Ammon's horn (tissue), 1 donor: ENCODE data around the gene ARHGAP22.

ENCODE experiments used
- DNase-seq: peaks from one replicate; pipeline ENCODE4 v3.0.0-alpha.2; 2016; ENCODE audit warnings: low spot score

ARHGAP22 gene

GRCh38 chr10:48633381-48634197 is 28.7 kb upstream of the ARHGAP22 start:
- DNase-seq, result no peak

- DNase-seq, result no peak
Measured at GRCh38 chr10:48632166-48632565, 27.3 kb upstream of the ARHGAP22 start.

GRCh38 chr10:48627984-48628609 is 23.2 kb upstream of the ARHGAP22 start:
- DNase-seq, result no peak

- no peak for DNase-seq
Measured at GRCh38 chr10:48626986-48627731, 22.3 kb upstream of the ARHGAP22 start.

GRCh38 chr10:48626447-48626846 is 21.6 kb upstream of the ARHGAP22 start:
- no peak for DNase-seq

GRCh38 chr10:48625826-48626134 is 20.9 kb upstream of the ARHGAP22 start:
- DNase-seq, result no peak

GRCh38 chr10:48623607-48624132 is 18.8 kb upstream of the ARHGAP22 start:
- no peak for DNase-seq

- DNase-seq, result no peak
Measured at GRCh38 chr10:48623009-48623408, 18.1 kb upstream of the ARHGAP22 start.

- no peak for DNase-seq
Measured at GRCh38 chr10:48620719-48621118, 15.8 kb upstream of the ARHGAP22 start.

- DNase-seq, result no peak
Measured at GRCh38 chr10:48616436-48616835, 11.6 kb upstream of the ARHGAP22 start.

- DNase-seq, result no peak
Measured at GRCh38 chr10:48614481-48615390, 9.9 kb upstream of the ARHGAP22 start.

GRCh38 chr10:48613016-48613415 is 8.1 kb upstream of the ARHGAP22 start:
- DNase-seq, result no peak

GRCh38 chr10:48612236-48612943 is 7.5 kb upstream of the ARHGAP22 start:
- DNase-seq, result no peak

- DNase-seq, result peak; percentile 1
Measured at GRCh38 chr10:48611133-48611532, 6.3 kb upstream of the ARHGAP22 start.

GRCh38 chr10:48610585-48611093 is 5.8 kb upstream of the ARHGAP22 start:
- DNase-seq, result no peak

- no peak for DNase-seq
Measured at GRCh38 chr10:48609899-48610584, 5.2 kb upstream of the ARHGAP22 start.

- DNase-seq, result no peak
Measured at GRCh38 chr10:48609441-48609840, 4.6 kb upstream of the ARHGAP22 start.

- no peak for DNase-seq
Measured at GRCh38 chr10:48608976-48609375, 4.1 kb upstream of the ARHGAP22 start.

GRCh38 chr10:48608279-48608681 is 3.4 kb upstream of the ARHGAP22 start:
- no peak for DNase-seq
